GM13977 (cell line): ENCODE results near the gene KLK6.

Experiments used
- DNase-seq: peaks from one replicate; pipeline ENCODE4 v3.0.0; 2012; ENCODE audit warnings: low spot score
- in situ Hi-C: fragments of 300-500 bp; cut with MboI; formaldehyde crosslinking; loops from one replicate; pipeline ENCODE4 v1.12.0; 2022; ENCODE audit warnings: low sequenced_read_pairs, low pct_unique_long_range_greater_than_20kb, mixed read lengths, inconsistent platforms; ENCODE audit not compliant: unreplicated experiment
- TF ChIP-seq, protein P1 (sequence below): IDR thresholded peaks from 2 replicates; pipeline ENCODE4 v1.5.1; 2012; ENCODE audit warnings: mild to moderate bottlenecking, control low read depth; ENCODE audit not compliant: insufficient read depth; ENCODE audit errors: extremely low read depth, missing control alignments

The KLK6 gene

GRCh38 chr19:50957587-50957986 lies 11.8 kb downstream of the KLK6 start:
- TF ChIP-seq, protein P1, sequence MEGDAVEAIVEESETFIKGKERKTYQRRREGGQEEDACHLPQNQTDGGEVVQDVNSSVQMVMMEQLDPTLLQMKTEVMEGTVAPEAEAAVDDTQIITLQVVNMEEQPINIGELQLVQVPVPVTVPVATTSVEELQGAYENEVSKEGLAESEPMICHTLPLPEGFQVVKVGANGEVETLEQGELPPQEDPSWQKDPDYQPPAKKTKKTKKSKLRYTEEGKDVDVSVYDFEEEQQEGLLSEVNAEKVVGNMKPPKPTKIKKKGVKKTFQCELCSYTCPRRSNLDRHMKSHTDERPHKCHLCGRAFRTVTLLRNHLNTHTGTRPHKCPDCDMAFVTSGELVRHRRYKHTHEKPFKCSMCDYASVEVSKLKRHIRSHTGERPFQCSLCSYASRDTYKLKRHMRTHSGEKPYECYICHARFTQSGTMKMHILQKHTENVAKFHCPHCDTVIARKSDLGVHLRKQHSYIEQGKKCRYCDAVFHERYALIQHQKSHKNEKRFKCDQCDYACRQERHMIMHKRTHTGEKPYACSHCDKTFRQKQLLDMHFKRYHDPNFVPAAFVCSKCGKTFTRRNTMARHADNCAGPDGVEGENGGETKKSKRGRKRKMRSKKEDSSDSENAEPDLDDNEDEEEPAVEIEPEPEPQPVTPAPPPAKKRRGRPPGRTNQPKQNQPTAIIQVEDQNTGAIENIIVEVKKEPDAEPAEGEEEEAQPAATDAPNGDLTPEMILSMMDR = no peak
- in situ Hi-C loops = no loop called here
- DNase-seq = no peak

GRCh38 chr19:50952910-50953309 lies 16.5 kb downstream of the KLK6 start, which contains the start of gene KLK5:
Gene KLK5, minus strand, starts transcription at chr19:50953038. Its CDS starts 381 bp downstream, at chr19:50952657.
- no peak for DNase-seq
- TF ChIP-seq, protein P1 = no peak
- in situ Hi-C loops = no loop called here

GRCh38 chr19:50949861-50950260 lies 19.5 kb downstream of the KLK6 start:
- TF ChIP-seq, protein P1 = no peak
- no peak for DNase-seq
- in situ Hi-C loops = no loop called here

- in situ Hi-C loops = no loop called here
- no peak for DNase-seq
- TF ChIP-seq, protein P1 = no peak
Observed at GRCh38 chr19:50947123-50947522, 22.3 kb downstream of the KLK6 start.

GRCh38 chr19:50944795-50945194 lies 24.6 kb downstream of the KLK6 start:
- no peak for DNase-seq
- TF ChIP-seq, protein P1 = no peak
- in situ Hi-C loops = no loop called here

DNA sequence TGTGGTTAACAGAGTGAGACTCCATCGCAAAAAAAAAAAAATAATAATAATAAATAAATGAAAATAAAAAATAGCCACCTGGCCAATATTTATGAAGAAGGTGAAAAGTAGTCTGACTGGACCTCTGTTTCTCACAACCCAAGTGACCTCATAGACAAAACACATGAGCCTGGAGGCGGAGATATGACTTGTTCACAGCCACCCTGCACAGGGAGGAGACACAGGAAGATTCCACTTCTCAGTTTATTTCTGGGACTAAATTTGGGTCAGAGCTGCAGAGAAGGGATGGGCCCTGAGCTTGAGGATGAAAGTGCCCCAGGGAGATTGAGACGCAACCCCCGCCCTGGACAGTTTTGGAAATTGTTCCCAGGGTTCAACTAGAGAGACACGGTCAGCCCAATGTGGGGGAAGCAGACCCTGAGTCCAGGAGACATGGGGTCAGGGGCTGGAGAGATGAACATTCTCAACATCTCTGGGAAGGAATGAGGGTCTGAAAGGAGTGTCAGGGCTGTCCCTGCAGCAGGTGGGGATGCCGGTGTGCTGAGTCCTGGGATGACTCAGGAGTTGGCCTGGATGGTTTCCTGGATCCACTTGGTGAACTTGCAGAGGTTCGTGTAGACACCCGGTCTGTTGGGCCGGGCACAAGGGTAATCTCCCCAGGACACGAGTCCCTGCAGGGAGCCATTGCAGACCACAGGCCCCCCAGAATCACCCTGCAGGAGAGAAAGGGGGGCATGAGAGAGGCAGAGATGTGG lies 26.1 kb downstream of the KLK6 start:
- in situ Hi-C loops = no loop called here
- no peak for DNase-seq
- TF ChIP-seq, protein P1 = no peak
